Astrocyte of the cerebellum (primary cell): Measurements from ENCODE around the gene UQCRC2.
"Not testable (repeated sequence)": the region's sequence is repeated elsewhere in the genome, so short reads cannot be mapped to it uniquely, and the experiment has no call there.

Experiments used
- DNase-seq: peaks from one replicate; pipeline ENCODE4 v3.0.0-alpha.2; 2011; ENCODE audit warnings: low read depth
- H3K4me3 ChIP-seq: 2 replicates; pipeline ENCODE4 v1.5.1; 2011; ENCODE audit warnings: mild to moderate bottlenecking, low read depth, low read length, moderate library complexity
- in situ Hi-C: cut with HindIII; loops from 2 replicates; pipeline ENCODE4 v1.10.0; 2017; ENCODE audit warnings: low sequenced_read_pairs
- TF ChIP-seq, protein P1 (sequence below): IDR thresholded peaks from 2 replicates; pipeline ENCODE4 v1.5.1; 2012; ENCODE audit warnings: low read length, low read depth, moderate library complexity, mild to moderate bottlenecking; ENCODE audit errors: missing control alignments

Gene UQCRC2

DNA sequence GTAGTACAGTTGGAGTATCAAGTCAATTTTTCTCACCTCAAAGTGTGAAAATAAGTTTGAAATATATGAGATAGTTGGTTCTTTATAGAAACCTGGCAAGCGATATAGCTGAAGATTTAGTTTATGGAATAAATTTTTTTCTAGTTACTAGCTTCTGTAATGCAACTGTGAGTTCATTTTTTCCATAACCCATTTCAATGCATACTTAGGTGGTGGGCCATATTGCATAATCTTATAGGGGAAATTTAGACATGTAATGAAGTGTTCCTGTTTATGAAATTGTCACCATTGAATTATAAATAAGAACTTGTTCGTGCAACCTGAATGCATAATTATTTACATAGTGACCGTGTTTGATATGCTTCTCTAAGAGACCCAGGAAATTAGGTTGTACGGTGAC, 63.8 kb downstream of the UQCRC2 start:
- DNase-seq: no peak
- in situ Hi-C loops: no loop called here
- H3K4me3 ChIP-seq: no peak overlapping the region
- TF ChIP-seq, protein P1, sequence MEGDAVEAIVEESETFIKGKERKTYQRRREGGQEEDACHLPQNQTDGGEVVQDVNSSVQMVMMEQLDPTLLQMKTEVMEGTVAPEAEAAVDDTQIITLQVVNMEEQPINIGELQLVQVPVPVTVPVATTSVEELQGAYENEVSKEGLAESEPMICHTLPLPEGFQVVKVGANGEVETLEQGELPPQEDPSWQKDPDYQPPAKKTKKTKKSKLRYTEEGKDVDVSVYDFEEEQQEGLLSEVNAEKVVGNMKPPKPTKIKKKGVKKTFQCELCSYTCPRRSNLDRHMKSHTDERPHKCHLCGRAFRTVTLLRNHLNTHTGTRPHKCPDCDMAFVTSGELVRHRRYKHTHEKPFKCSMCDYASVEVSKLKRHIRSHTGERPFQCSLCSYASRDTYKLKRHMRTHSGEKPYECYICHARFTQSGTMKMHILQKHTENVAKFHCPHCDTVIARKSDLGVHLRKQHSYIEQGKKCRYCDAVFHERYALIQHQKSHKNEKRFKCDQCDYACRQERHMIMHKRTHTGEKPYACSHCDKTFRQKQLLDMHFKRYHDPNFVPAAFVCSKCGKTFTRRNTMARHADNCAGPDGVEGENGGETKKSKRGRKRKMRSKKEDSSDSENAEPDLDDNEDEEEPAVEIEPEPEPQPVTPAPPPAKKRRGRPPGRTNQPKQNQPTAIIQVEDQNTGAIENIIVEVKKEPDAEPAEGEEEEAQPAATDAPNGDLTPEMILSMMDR: no peak

DNA sequence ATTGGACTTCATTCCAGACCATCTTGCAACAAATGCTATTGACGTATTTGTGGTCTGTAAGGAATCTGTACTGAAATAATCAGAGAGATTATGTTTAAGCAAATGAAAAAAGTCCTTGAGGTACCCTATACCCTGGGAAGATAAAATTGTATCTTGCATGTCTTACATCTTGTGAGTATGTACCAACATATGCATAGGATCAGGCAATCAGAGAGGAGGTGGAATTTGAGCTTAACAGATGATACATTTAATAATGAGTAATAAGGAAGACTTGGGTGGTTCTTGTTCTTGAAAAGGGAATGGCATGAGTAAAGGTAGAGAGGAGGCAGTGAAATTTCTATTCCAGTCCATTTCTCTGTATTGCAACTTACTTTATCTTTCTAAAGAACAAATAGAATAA, 65.4 kb downstream of the UQCRC2 start:
- in situ Hi-C loops: no loop called here
- H3K4me3 ChIP-seq: no peak overlapping the region
- no peak for DNase-seq
- TF ChIP-seq, protein P1: no peak

DNA sequence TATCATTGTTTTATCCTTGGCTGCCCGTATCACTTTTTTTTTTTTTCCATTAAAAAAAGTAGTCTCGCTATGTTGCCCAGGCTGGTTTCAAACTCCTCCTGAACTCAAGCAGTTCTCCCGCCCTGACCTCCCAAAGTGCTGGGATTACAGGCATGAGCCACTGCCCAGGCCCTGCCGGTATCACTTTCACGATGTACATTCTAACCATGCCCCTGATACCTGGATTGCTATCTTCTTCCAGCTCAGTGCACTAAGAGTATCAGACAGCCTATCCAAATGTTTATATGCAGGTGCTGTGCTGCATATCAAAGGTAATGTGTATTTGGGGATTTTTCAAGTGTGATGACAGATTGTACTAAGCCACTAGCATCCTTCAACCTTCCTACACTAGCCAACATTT, 69.0 kb downstream of the UQCRC2 start:
- DNase-seq: no peak
- H3K4me3 ChIP-seq: no peak overlapping the region
- TF ChIP-seq, protein P1: no peak
- in situ Hi-C loops: no loop called here

DNA sequence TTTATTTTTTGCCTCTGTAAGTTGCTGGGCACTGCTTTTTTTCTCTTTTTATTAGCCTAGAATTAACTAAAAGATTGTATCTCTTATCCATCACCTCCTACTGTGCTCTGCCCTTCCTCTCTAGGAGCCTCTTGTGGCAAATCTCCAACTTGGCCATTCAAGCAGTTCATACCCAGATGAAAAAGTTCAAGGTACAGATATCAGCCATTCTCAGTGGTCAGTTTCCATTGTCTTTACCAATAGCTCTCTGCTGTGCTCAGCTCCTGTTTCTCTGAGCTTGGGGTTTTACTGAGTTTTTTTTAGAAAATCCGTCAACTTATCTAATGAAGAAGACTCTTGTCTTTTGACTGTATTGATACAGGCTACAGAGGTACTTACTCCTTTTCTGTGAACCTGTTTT, 70.3 kb downstream of the UQCRC2 start:
- in situ Hi-C loops: no loop called here
- no peak for DNase-seq
- TF ChIP-seq, protein P1: no peak
- no peak overlapping the region for H3K4me3 ChIP-seq

DNA sequence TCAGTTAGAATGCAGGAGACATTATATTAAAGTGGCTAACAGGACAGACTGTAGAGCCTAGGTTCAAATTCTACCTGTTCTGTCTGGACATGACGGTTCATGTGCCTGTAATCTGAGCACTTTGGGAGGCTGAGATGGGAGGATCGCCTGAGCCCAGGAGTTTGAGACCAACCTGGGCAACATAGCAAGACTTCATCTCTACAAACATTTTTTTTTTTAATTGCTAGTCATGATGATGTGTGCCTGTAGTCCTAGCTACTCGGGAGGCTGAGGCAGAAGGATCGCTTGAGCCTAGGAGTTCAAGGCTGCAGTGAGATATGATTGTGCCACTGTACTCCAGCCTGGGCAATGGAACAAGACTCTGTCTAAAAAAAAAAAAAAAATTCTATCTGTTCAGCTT, 71.6 kb downstream of the UQCRC2 start:
- DNase-seq, H3K4me3 ChIP-seq, in situ Hi-C loops: not testable (repeated sequence)

DNA sequence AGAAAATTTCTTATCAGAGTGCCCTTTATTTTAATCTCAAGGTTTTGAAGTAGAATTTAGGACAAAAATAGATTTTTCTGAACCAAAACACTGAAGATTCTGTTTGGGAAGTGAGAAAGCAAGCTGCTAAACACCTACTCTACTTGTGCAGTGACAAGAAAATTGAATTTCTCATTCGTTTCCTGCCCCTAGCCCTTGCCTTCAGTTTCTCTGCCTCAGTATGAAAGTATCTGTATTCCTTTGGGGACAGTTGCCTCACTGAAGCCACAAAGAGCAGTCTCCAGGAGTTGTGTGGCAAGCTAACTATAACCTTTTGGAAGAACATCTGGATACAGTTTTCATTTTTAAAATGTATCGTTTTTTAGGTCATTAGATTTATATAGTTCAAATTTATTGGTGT, 74.5 kb downstream of the UQCRC2 start:
- DNase-seq: no peak
- TF ChIP-seq, protein P1: no peak
- H3K4me3 ChIP-seq: no peak overlapping the region
- in situ Hi-C loops: no loop called here

DNA sequence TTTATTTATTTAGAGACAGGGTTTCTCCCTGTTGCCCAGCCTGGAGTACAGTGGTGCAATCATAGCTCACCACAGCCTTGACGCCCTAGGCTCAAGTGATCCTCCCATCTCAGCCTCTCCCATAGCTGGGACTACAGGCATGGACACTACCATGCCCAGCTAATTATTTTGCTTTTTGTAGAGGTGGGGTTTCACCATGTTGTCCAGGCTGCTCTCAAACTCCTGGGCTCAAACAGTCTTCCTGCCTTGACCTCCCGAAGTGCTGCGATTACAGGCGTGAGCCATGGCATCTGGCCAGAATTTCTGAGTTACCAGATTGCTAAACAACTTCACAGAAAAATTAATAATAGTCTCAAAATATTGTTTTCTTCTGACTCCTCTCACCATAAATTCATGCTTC, 76.5 kb downstream of the UQCRC2 start:
- in situ Hi-C loops: no loop called here
- TF ChIP-seq, protein P1: no peak
- no peak for DNase-seq
- H3K4me3 ChIP-seq: no peak overlapping the region
